ENCODE data around the gene EPB41L4B.

DNA sequence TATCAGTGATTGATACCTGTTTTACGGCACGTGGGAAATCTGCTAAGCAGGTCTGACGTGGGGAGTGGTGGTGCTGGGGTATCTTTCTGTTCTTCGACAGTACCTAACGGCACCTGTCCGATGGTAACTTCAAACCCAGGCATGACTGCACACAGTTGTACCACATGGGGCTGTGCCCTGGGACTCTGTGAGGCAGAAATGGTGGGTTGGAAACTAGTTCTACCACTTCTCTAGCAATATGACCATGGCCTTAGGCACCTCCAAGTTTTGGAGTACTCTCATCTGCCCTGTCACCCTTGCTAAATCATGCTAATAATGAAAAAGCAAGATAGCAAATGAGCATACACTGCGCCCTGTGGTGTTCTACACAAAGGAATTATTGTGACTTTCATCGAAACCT is 30.9 kb downstream of the EPB41L4B start:
- TF ChIP-seq, protein P1, sequence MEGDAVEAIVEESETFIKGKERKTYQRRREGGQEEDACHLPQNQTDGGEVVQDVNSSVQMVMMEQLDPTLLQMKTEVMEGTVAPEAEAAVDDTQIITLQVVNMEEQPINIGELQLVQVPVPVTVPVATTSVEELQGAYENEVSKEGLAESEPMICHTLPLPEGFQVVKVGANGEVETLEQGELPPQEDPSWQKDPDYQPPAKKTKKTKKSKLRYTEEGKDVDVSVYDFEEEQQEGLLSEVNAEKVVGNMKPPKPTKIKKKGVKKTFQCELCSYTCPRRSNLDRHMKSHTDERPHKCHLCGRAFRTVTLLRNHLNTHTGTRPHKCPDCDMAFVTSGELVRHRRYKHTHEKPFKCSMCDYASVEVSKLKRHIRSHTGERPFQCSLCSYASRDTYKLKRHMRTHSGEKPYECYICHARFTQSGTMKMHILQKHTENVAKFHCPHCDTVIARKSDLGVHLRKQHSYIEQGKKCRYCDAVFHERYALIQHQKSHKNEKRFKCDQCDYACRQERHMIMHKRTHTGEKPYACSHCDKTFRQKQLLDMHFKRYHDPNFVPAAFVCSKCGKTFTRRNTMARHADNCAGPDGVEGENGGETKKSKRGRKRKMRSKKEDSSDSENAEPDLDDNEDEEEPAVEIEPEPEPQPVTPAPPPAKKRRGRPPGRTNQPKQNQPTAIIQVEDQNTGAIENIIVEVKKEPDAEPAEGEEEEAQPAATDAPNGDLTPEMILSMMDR (conservative IDR thresholded peaks at IDR 0.05 in 1 of 2, IDR thresholded peaks at IDR 0.05 in 1 of 2; ENCODE audit: extremely low read depth in 1 of 2, insufficient read depth in 1 of 2, low read depth in 1 of 2, low read length in 2 of 2): no peak
- no peak for TF ChIP-seq EZH2 (IDR thresholded peaks at IDR 0.05; ENCODE audit: borderline replicate concordance, low read length)
